ENCODE data around the gene FBRSL1. TPM values are rescaled to one million over a fixed set of nuclear protein-coding genes. Genes with fewer than 3 reads are reported as not detected.

The FBRSL1 gene
- total RNA-seq, 2 experiments from 2014 or later = 38.8 to 41.7 TPM

DNA sequence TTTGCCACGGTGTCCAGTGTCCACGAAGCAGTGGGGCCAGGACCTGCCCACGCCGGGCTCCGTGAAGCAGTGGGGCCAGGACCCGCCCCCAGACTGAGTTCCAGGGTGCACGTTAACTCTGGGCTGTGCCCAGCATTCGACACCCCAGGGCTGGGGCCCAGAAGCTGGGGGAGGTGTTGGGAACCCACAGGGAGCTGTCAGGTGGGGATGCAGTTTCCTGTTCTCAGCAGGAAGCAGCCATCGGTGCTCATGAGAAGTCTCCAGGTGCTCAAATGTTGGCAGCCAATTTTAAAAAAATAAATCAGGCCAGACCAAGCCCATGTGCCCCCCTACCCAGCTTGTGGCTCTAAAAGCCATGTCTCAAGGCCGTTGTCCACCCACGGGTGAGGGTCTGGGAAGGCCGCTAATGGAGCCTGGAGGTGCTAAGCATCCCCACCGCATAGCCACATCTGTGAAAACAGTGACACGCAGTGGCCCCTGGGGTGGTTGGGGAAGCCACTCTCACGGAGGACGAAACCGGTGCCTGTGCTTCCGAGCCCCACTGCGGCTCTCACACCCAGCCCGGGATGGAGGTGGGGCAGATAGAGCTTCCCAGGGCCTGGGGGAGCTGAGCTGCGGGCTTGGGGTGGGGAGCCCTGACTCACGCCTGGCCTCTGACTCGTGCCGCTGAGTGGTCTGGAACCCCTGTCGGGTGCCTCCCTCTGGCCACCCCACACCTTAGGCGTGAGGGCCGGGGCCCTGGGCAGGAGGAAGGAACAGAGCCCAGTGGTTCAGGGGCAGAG, 53.5 kb downstream of the FBRSL1 start:
- H3K27me3 Mint-ChIP-seq = no peaks in the 10 kb centered on the region
- H3K36me3 Mint-ChIP-seq = no peaks in the 10 kb centered on the region
- no peaks in the 10 kb centered on the region for H3K9me3 Mint-ChIP-seq
- intact Hi-C loops (cut with micrococcal nuclease) = no loop called here
- POLR2A ChIA-PET = no interaction called here
- CTCF ChIA-PET = no interaction called here
- no peak overlapping the region for H3K27ac Mint-ChIP-seq
- H3K4me1 Mint-ChIP-seq (ENCODE audit: low read depth) = no peaks in the 10 kb centered on the region
- DNase-seq = no peak
- H3K4me3 Mint-ChIP-seq = no peak overlapping the region

DNA sequence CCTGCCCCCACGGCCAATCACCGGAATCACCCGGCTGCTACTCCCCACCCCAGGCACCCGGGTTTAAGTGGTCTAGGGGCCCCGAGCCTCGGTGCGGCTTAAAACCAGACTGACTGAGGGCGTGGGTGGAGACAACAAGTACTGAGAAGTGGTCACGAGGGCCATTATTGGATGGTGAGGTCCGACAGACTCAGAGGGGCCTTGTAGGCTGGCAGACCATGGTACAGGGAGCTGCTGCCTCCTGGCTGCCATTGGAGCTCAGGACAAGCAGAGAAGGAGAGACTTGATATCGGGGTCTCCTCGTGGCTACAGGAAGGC, 54.1 kb downstream of the FBRSL1 start:
- no peaks in the 10 kb centered on the region for H3K9me3 Mint-ChIP-seq
- H3K4me3 Mint-ChIP-seq = no peak overlapping the region
- no peaks in the 10 kb centered on the region for H3K4me1 Mint-ChIP-seq (ENCODE audit: low read depth)
- H3K27ac Mint-ChIP-seq = no peak overlapping the region
- no peaks in the 10 kb centered on the region for H3K36me3 Mint-ChIP-seq
- DNase-seq = no peak
- CTCF ChIA-PET = no interaction called here
- intact Hi-C loops (cut with micrococcal nuclease) = no loop called here
- H3K27me3 Mint-ChIP-seq = no peaks in the 10 kb centered on the region
- POLR2A ChIA-PET = no interaction called here

DNA sequence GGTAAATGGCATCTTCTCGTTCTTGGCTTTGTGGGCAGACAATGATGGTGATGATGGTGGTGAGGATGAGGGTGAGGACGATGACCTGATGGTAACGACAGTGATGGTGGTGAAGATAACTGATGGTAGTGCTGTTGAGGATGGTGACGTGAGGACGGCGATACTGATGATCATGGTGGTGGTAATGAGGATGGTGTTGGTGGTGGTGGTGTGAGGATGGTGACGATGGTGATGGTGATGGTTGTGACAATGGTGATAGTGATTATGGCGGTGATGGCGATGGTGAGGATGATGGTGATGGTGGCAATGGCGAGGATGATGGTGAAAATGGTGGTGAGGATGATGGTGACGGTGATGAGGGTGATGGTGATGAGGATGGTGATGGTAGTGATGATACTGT, 54.5 kb downstream of the FBRSL1 start:
- H3K4me1 Mint-ChIP-seq (ENCODE audit: low read depth) = no peaks in the 10 kb centered on the region
- H3K9me3 Mint-ChIP-seq = no peaks in the 10 kb centered on the region
- intact Hi-C loops (cut with micrococcal nuclease) = no loop called here
- no peaks in the 10 kb centered on the region for H3K27me3 Mint-ChIP-seq
- POLR2A ChIA-PET = no interaction called here
- CTCF ChIA-PET = interaction anchor here (1.0 kb wide), 1 partner anchor 10 kb away, joined by 4 read pairs; no protein-coding TSS in a partner anchor
- no peaks in the 10 kb centered on the region for H3K36me3 Mint-ChIP-seq
- no peak for DNase-seq
- H3K4me3 Mint-ChIP-seq = no peak overlapping the region
- no peak overlapping the region for H3K27ac Mint-ChIP-seq

DNA sequence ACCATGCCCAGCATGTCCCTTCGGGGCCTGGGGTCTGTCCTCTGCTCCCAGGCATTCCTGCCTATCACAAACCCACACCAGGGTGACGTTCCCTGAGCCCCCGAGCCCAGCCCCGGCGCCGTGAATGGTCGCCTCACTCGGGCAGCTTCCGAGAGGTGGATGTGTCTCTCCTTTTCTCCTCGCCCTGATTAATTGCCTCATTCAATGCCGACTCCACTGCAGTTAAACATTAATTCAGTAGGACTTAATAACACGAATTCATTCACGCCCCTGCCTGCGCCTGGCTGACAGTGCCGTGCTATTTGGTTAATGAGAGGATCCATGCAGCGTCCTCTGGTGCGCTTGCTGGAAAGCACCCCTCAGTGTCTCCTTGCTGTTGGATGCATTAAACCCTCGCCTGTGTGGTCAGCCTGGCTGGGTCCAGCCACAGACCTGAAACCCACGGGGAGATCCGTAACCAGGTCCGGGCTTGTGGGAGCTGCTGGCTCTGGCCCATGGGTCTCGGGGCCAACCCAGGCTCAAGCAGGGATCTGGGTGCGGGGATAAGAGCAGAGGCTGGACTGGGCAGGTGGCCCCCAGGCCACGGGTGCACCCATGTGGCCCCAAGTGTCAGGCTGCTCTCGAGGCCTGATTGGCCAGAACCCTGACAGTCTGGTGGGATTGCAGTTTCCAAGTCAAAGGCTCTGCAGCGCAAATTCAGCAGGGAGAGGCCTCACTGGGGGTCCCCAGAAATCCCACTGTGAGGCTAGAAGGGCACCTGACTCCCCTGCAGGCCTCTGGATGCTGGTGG, 55.4 kb downstream of the FBRSL1 start:
- Mint-ChIP-seq H3K36me3 (no peaks in the 10 kb centered on the region), H3K4me3 (no peak overlapping the region), H3K9me3 (no peaks in the 10 kb centered on the region), H3K27me3 (no peaks in the 10 kb centered on the region), H3K4me1 (ENCODE audit: low read depth) (no peaks in the 10 kb centered on the region), H3K27ac (no peak overlapping the region)
- intact Hi-C loops (cut with micrococcal nuclease) = no loop called here
- ChIA-PET CTCF (interaction anchor here (1.0 kb wide), 1 partner anchor 9 kb away, joined by 4 read pairs; no protein-coding TSS in a partner anchor), POLR2A (no interaction called here)
- DNase-seq = no peak

DNA sequence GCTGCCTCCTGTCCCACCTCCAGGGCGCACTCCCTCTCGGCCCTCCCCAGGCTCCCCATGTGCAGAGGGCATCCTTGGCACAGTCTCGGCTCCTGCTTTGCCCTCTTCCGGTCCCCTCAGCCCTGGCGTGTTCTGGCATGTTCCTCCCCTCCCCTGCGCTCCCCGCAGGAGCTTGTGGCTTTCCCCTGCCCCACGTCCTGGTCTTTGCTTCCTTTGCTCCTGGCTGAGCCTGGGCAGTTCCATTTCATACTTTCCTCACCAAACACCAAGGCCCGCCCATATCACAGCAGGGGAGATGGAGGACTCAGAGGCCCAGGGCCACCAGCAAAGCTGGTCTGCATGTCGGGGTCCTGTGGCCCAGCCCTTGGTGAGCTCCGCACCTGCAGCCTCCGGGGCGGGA, 56.0 kb downstream of the FBRSL1 start:
- Mint-ChIP-seq H3K4me3 (no peak overlapping the region), H3K36me3 (no peaks in the 10 kb centered on the region), H3K27me3 (no peaks in the 10 kb centered on the region), H3K4me1 (ENCODE audit: low read depth) (no peaks in the 10 kb centered on the region), H3K27ac (no peak overlapping the region), H3K9me3 (no peaks in the 10 kb centered on the region)
- ChIA-PET CTCF (no interaction called here), POLR2A (no interaction called here)
- DNase-seq = no peak
- intact Hi-C loops (cut with micrococcal nuclease) = no loop called here

DNA sequence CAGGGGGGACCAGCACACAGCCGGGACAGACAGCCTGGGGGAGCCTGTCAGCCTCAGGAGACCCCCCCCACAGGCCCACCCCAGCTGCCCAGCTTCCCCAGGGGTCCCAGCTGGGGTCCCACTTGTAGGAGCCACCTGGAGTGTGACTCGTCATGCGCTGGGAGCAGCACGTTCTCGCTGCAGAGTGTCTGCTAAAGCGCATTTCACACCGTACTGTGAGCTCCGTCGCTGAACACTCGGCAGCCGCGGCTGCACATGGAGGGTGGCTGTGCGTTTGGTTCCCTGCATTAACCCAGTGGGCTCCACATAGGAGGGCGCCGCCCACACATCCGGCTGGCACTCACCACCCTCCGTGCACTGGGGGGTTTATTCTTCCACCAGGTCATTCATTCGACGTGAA, 56.7 kb downstream of the FBRSL1 start:
- Mint-ChIP-seq H3K36me3 (no peaks in the 10 kb centered on the region), H3K4me1 (ENCODE audit: low read depth) (no peaks in the 10 kb centered on the region), H3K9me3 (no peaks in the 10 kb centered on the region), H3K27ac (no peak overlapping the region), H3K27me3 (no peaks in the 10 kb centered on the region), H3K4me3 (no peak overlapping the region)
- CTCF ChIA-PET = no interaction called here
- POLR2A ChIA-PET = no interaction called here
- DNase-seq = no peak
- intact Hi-C loops (cut with micrococcal nuclease) = no loop called here

DNA sequence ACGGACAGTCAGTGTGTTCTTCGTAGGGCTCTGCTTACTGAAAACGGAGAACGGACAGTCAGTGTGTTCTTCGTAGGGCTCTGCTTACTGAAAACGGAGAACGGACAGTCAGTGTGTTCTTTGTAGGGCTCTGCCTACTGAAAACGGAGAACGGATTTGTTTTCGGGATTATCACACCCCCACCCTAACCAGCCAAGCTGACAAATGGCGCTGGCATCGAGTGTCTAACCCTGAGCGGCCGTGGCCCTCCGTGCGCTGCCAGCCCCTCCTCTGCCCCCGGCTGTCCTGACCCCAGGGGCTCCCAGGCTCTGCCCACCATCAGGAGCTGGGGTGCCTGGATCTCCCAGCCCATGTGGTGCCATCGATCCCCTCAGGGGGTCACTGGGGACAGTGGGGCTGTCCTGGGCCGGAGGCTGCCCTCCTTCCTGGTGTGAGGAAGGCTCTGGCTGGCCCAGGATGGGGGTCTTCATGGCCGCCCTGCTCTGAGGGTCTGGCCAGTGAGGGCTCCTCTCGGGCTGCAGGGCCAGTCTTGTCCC, 57.3 kb downstream of the FBRSL1 start:
- Mint-ChIP-seq H3K36me3 (no peaks in the 10 kb centered on the region), H3K9me3 (no peaks in the 10 kb centered on the region), H3K4me1 (ENCODE audit: low read depth) (no peaks in the 10 kb centered on the region), H3K27me3 (no peaks in the 10 kb centered on the region), H3K4me3 (no peak overlapping the region), H3K27ac (no peak overlapping the region)
- DNase-seq = no peak
- POLR2A ChIA-PET = no interaction called here
- CTCF ChIA-PET = no interaction called here
- intact Hi-C loops (cut with micrococcal nuclease) = no loop called here

DNA sequence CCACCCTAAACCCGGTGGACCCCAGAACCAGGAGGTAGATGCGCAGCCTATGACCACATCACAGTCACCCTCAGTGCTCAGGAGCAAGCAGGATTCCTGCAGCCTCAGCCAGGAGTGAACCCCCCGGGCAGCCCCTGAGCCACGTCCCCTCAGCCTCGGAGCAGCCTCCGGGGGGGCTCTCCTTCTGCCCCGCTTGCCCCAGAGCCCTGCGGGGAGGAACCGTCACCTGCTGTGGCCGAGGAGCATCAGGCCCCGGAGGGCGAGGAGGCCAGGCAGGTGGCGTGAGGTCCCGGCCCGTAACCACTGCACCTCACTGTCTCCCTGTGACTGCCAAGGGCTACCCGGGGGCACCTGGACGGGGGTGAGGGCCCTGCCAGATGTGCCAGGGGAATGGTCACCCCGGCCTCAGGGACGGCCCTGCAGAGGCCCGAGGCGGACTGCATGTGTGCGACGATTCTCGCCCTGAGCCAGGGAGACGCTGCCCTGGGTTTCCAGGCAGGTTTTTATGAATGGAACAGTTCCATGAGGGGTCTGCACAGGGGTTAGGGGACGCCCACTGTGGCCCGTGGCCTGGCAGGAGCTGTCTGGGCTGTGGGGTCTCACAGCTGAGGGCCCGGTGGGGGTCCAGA, 58.6 kb downstream of the FBRSL1 start:
- H3K36me3 Mint-ChIP-seq = no peaks in the 10 kb centered on the region
- no peak overlapping the region for H3K4me3 Mint-ChIP-seq
- H3K9me3 Mint-ChIP-seq = no peaks in the 10 kb centered on the region
- DNase-seq = no peak
- no peaks in the 10 kb centered on the region for H3K27me3 Mint-ChIP-seq
- ChIA-PET POLR2A (no interaction called here), CTCF (no interaction called here)
- intact Hi-C loops (cut with micrococcal nuclease) = no loop called here
- H3K27ac Mint-ChIP-seq = no peak overlapping the region
- no peaks in the 10 kb centered on the region for H3K4me1 Mint-ChIP-seq (ENCODE audit: low read depth)

DNA sequence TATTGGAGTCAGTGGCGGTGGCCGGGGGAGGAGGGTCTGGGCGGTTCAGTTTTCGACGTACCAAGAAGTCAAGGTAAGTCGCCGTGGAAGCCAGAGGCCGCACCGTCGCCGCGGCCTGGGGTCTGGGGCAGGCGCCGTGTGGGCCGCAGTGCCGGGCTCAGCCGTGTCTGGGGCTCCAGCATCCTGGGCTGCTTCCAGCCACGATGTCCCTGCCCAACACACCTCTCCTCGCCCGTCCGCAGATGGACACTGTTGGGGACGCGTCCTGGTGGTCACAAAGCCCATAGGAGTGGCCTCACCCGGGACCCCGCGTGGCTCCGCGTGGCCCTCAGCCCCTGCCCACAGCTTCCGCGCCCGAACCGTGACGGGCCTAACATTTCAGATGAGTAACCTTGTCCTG, 59.1 kb downstream of the FBRSL1 start:
- H3K27ac Mint-ChIP-seq = no peak overlapping the region
- H3K36me3 Mint-ChIP-seq = no peaks in the 10 kb centered on the region
- ChIA-PET POLR2A (no interaction called here), CTCF (no interaction called here)
- no peaks in the 10 kb centered on the region for H3K9me3 Mint-ChIP-seq
- no peak overlapping the region for H3K4me3 Mint-ChIP-seq
- no peak for DNase-seq
- H3K4me1 Mint-ChIP-seq (ENCODE audit: low read depth) = no peaks in the 10 kb centered on the region
- no peaks in the 10 kb centered on the region for H3K27me3 Mint-ChIP-seq
- intact Hi-C loops (cut with micrococcal nuclease) = no loop called here

DNA sequence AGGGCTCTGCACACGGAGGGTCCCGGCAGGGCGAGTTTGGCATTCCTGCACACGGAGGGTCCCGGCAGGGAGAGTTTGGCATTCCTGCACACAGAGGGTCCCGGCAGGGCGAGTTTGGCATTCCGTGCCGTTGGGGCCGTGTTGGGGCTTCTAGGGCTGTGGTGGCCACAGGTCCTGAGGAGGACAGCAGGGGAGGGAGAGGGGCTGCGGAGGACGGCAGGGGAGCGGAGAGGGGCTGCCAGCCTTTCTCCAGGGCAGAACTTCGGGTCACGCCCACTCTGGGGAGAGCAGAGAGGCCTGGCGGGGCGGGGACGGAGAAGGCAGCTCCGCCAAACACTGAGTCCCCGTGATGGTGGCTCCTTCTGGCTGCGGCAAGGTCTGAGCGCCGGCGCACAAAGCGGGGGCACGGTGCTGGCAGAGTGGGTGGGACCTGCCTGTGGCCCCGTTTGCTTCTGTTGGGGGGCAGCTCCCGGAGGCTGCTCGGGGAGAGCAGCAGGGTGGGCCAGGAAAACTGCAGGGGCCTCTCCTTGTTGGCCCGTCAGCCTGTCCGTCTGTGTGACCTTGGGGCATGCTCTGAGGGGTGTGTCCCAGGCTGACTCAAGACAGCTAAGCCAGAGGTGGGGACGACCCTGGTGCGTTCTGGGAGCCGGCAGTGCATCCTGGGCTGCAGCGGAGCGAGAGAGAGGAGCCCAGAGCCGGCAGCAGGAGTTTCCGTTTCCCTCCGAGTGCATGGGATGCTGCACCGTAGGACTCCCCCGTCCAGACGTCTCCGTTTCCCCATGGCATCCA, 60.3 kb downstream of the FBRSL1 start:
- POLR2A ChIA-PET = no interaction called here

DNA sequence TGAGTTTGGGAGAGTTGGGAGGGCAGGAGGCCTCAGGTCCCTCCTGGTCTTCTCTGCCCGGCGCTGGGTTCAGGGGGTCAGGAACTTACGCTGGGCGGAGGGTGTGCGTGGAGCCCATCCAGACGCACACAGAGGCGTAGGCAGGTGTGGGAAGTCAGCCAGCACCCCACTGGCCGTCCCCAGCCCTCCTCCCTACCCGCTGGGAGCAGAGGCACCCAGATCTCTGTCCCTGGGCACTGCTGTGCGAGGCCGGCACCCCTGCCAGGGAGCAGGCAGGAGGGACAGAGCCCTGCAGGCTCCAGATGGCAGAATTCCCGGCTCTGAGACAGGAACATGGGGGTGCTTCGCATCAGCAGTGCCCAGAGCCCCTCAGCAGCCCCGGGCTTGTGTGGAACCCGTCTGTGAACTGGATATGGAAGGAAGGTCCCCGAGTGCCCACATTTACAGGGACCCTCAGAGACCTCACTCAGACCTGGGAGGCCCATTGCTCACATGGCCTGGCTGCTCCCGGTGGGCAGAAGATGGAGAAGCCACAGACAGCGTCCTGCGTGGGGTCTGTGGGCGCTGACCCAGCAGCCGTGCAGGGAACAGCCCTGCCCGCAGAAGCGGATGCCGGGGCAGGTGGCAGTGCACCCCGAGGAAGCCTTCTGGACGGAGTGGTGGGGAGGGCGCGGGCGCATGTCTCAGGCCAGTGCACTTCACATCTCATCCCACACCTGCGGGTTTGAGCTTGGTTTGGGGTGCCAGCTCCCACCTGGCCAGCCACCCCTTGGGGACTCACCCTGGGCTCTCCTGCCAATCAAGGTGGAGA, 61.1 kb downstream of the FBRSL1 start:
- H3K27me3 Mint-ChIP-seq = no peaks in the 10 kb centered on the region
- H3K4me3 Mint-ChIP-seq = no peak overlapping the region

More for the DNA sequence above, 60.3 kb downstream of the FBRSL1 start:
- no peaks in the 10 kb centered on the region for H3K27me3 Mint-ChIP-seq
- no peak for DNase-seq
- no peaks in the 10 kb centered on the region for H3K9me3 Mint-ChIP-seq
- no peaks in the 10 kb centered on the region for H3K4me1 Mint-ChIP-seq (ENCODE audit: low read depth)
- CTCF ChIA-PET = no interaction called here
- intact Hi-C loops (cut with micrococcal nuclease) = no loop called here
- no peak overlapping the region for H3K4me3 Mint-ChIP-seq
- no peak overlapping the region for H3K27ac Mint-ChIP-seq
- H3K36me3 Mint-ChIP-seq = no peaks in the 10 kb centered on the region

More for the DNA sequence above, 61.1 kb downstream of the FBRSL1 start:
- intact Hi-C loops (cut with micrococcal nuclease) = no loop called here
- Mint-ChIP-seq H3K27ac (no peak overlapping the region), H3K4me1 (ENCODE audit: low read depth) (no peaks in the 10 kb centered on the region), H3K9me3 (no peaks in the 10 kb centered on the region), H3K36me3 (no peaks in the 10 kb centered on the region)
- no peak for DNase-seq
- POLR2A ChIA-PET = no interaction called here
- CTCF ChIA-PET = interaction anchor here (1.2 kb wide), 1 partner anchor 136 kb away, joined by 3 read pairs; no protein-coding TSS in a partner anchor
